Prostate gland (tissue), 2 donors: ENCODE data around the gene CUX1.

Experiments
- CTCF ChIP-seq, 4 experiments: fragments of 200-600 bp in 2 of 4; fragments of 450-650 bp in 2 of 4; sonication (generic) in 2 of 4; IDR thresholded peaks; 1 replicate in 3 of 4; 2 replicates in 1 of 4; pipeline ENCODE4 v1.5.1; 2016 to 2019; ENCODE audit warnings: antibody characterized with exemption in 4 of 4, mild to moderate bottlenecking in 2 of 4, moderate library complexity in 2 of 4
- POLR2A ChIP-seq: fragments of 450-650 bp; IDR thresholded peaks from one replicate; pipeline ENCODE4 v1.6.1; 2016; ENCODE audit warnings: antibody characterized with exemption, mild to moderate bottlenecking
- POLR2AphosphoS5 ChIP-seq: sonication (generic); formaldehyde crosslinking; IDR thresholded peaks from one replicate; pipeline ENCODE4 v1.6.1; 2017; ENCODE audit warnings: antibody characterized with exemption

DNA sequence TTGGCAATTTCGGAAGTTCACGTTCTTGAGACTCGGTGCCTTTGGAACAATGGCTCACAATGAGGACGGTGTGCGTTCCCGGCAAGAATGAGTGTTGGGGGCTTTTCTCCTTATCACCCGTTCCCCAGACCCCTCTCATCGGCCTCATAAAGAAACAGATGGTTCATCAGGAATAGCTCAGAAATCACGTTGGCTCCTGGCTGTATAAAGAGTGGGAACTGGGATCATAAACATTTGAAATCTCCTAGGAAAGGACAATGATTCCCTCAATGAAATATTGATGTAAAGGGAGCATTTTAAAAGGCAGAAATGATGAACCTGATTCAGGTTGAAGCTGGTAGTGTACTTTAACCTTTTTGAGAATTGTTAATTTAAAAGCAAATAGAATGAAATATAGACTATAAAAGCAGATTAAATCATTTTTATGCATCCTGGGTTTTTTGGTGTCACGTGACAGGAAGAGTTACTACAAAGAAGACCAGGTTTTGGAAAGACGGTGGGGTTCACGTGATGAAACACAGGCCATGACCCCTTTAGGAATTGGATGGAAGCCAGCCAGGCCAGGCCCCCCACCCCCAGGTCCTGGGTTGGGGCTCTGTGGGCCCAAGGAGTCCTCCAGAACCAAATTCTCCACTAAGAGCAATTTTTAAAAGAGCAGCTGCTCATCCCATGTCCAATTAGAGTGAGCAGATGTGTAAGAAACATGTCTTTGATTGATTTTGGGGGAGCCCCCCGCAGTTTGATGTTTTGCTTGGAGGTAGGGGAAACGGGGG, 63.0 kb downstream of the CUX1 start:
- no peak for TF ChIP-seq CTCF (IDR thresholded peaks at IDR 0.05)
- no peak for TF ChIP-seq POLR2AphosphoS5
- TF ChIP-seq POLR2A = no peak
